HG02870 (cell line): ENCODE data around the gene FAM149A.

ENCODE experiments used
- ATAC-seq: cut with Tn5 transposase; IDR thresholded peaks from one replicate; pipeline ENCODE4 v1.9.1; 2021; ENCODE audit warnings: mild to moderate bottlenecking, moderate library complexity; ENCODE audit not compliant: unreplicated experiment

Gene FAM149A

DNA sequence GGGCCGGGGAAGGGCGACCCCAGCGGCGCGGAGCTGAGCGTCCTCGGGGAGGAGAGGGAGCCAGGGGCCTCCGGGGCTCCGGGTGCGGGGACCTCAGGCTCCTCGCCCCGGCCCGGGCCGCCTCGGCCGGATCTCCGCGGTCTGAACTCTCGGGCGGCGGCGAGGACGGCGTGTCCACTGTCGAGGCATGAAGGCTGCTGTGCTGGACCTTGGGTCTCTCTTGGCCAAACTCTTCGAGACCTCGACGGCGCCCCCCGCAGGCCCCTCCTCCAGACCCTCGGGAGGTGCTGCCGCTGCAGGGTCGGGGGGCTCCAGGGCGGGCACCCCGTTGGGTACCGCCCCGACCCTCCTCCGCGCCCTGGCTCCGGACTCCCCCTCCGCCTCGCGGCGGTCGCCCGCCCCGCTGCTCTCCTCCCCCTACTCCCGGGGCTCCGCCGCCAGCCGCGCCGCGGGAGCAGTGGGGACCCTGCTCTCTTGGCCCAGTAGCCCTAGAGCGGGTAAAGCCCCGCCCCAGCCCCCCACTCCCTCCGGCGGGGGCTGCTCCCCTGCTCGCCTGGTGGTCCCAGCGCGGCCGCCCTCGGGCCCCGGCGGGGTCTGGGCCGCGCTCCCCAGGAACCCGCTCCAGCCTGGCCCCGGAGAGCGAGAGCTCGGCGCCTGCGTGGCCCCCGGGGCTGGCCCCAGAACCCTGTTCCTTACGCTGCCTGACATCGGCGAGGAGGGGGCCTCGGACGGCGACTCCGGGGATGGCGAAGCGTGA lies 564 bp downstream of the FAM149A start:
- ATAC-seq, result peak; percentile 30

GRCh38 chr4:186105647-186106321 lies 1.3 kb downstream of the FAM149A start:
- ATAC-seq, result peak; percentile 18

DNA sequence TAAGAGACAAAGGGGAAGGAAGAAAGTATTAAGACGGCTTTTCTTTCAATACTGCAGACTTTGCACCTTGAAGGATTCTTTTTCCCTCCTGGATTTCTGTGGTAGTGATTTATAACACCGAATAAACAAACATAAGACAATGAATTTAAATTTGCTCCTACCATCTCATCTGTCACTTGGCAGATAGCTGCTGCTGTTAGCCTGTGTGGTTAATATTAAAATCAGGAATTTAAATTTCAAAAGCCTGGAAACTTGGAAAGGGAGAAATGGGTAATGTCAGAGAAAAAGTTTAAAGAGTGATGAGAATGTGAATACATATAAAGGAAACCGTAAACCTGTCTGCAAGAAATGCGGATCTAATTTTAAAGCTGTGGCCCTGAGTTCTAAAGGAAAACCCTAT lies 3.4 kb downstream of the FAM149A start:
- no peak for ATAC-seq

DNA sequence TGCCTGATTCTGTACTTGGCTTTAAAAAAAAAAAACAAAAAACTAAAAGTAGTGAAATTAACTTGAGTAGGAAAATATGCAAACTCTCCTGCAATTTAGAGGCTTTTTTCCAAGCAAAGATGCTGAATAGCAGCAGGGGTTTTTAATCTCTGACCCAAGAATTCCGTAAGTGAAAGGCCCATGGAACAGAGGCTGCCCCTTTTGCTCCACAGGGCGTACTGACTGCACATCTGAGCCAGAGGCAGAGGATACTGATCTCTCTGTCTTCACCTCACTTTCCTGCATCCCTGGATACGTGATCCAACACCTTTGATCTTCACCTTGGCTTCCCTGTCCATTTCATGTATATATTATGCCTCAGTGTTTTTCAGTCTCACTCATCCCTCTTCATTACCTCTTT lies 3.9 kb downstream of the FAM149A start:
- no peak for ATAC-seq

- no peak for ATAC-seq
Observed at GRCh38 chr4:186109245-186109644, 4.7 kb downstream of the FAM149A start.

GRCh38 chr4:186116697-186117096 lies 12.2 kb downstream of the FAM149A start:
- ATAC-seq, result no peak

GRCh38 chr4:186118582-186118981 lies 14.1 kb downstream of the FAM149A start:
- ATAC-seq, result no peak

DNA sequence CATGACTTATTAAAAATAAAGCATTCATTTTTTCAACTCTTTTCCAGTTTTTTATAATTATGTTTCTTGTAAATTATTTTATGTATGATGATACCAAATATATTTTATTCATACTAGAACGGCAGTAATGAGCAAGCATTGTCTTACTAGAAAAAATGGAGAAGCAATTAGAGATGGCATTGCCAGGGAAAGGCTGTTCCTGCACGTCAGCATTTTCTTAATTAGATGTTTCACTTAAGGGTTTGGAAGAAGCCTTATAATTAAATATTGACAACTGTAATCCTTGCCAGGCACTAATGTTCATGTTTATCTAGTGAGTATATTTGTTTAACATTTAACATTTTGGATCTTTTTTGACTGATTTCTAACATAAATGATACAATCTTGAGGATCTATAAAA lies 16.6 kb downstream of the FAM149A start:
- ATAC-seq, result no peak

- no peak for ATAC-seq
Observed at GRCh38 chr4:186128842-186129241, 24.3 kb downstream of the FAM149A start.

GRCh38 chr4:186131935-186132334 lies 27.4 kb downstream of the FAM149A start:
- ATAC-seq, result no peak

DNA sequence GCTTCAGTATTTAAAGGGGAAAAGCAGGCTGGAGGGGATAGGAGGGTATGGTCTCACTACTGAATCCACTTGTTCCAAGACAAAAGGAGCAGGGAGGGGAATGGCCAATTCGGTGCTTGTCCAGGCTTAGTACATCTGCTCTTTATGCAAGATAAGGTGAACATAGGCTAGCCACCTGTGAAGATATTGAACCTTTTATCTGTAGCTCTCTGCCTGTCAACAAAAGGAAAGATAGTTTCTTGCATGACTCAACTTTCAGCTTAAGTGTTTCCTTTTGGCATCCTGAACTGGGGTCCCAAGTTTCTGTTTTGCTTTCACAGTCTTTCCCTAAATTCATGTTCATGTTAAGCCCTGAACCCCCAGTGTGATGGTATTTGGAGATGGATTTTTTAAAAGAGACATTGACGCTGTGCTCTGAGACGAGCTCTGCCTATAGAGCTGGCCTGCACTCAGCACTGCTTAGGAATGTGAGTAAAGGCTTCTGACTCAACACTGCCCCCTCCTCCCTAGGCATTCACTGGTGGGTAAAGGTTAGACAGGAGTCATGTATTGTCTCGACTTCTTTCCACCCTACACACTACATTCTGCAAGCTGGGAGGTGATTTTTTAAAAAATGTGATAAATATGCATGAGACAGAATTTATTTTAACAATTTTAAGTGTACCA lies 28.2 kb downstream of the FAM149A start:
- ATAC-seq, result peak; percentile 19

DNA sequence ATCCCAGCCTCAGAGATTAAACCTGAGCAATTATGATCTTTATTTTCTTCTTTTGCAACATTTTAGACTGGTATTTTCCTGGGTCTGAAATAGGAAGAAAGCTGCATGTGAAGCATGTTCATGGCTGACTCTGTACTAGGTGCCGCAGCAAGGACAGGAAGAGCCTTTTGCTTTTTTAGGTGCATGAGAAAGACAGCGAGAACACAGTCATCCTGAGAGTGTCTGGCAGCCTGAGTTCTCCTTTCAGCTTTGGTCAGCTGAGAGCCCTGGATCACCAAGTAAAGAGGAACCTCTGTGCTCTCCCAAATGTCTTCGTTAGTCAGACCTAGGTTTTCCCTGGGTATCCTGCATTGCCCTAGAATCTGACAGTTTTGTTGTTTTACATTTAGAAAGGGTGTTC lies 29.8 kb downstream of the FAM149A start:
- peak; percentile 98 for ATAC-seq

DNA sequence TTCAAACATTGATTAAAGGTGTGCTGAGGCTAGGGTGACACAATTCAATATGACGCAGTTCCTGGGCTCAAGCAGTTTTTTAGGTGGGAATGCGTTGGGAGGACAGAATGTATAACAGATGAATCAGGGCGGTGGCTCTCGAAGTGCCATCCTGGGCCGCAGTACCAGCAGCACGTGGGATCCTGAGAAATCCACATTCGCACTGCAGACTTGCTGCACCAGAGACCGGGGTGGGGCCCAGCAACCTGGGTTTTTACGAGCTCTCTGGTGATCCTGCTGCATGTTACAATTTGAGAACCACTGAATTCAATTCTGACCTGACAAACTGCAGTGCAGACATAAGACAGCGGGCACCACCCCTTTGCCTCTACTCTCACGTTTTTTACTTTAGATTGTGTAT lies 30.4 kb downstream of the FAM149A start:
- ATAC-seq, result no peak

DNA sequence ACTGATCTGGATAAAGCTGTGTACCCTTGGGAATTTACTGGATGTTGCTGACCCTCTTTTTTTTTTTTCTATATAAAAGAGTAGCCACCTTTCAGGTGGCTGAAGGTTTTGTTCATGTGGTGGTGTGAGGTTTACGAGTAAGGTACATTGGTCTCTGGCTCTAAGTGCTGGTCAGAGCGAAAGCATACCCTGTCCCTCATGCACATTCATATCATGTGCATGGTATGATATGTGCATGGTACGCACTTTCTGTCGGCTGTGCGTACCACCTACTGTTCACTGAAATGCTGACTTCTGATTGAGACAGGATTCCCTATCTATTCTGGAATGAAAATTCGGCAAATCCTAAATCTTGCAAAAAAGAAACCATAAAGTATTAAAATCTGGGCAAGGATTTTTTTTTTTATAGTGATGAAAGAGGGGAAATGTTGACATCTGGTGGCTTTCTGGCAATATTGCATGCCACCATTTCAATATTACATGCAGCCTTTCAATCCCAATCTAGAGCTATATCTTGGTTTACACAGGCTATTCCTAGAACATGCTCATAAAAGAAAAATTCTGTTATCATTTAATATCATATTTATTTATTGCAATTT lies 32.8 kb downstream of the FAM149A start:
- no peak for ATAC-seq

GRCh38 chr4:186144198-186144945 lies 39.9 kb downstream of the FAM149A start:
- peak; percentile 40 for ATAC-seq

DNA sequence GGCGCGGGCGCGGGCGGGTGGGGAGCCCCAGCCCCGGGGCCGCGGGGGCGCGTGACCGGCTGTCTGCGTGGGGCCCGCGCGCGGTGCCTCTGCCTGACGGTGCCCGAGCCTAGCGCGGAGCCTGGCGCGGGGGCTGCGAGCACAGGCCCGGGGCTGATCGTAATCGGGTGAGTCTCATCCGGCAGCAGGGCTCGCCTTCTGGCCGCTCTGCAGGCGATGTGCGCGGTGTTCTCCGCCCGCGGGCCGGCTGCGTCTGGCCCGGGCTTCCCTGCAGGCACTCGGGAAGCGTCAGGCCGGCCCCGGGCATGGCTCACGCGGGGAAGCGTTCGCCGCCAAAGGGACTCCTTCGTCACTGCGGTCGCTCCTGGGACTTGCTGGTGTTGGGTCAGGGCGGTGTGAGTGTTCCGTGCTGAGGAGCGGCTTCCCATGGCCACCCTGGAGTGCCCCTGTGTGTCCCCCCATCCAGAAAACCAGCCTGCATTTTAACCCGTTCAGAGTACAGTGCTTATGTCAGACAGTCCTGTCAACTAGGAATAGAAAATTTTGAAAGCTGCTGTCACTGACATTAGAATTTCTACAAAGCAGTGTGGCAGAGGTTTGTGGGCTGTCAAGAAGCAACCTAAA lies 40.6 kb downstream of the FAM149A start:
- ATAC-seq, result peak; percentile 36

- no peak for ATAC-seq
Observed at GRCh38 chr4:186146458-186146857, 42.0 kb downstream of the FAM149A start.

DNA sequence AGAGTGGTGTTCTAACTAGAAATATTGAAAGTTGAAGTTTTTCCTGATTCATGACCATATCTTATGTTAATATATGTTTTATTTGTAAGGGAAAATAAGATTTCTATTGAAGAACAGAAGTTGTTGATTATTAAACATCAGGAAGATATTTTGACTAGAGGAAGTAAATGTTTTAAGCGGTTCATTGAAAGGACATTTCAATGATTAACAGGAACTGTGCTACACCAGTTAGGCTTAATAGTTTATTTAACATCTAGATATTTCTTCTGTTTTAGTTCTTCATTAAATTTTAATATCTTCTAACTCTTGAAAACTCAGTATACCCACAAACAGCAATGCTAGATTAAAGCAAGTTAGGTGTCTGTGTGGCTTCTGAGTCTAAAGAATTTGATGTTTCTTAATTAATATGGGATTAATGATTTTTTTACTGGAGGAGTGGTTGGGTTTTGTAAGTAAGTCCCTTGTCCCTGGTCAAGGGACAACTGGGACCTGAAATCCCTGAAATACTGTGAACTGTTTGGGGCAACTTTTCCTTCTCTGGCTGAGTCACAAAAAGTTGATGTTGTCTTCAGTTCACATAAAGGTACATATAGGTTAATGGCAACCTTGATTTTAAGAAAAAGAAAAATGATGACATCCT lies 44.0 kb downstream of the FAM149A start:
- no peak for ATAC-seq

- ATAC-seq, result no peak
Observed at GRCh38 chr4:186149872-186150271, 45.4 kb downstream of the FAM149A start.

DNA sequence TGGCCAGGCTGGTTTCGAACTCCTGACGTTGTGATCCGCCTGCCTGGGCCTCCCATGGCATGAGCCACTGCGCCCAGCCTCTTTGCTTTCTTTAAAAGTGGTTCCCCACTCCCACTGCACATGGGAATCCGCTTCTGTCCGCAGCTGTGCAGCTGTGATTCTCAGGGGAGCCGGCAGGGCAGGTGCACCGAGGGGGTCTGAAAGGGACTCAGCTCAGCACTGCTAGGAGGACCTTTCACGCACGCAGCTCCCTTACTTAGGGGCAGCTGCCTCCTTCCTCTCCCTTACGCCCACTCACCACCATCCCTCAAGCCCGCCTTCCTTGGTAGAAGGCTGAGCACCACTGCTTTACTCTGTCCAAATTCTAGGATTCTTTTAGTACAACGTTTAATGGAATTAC lies 46.4 kb downstream of the FAM149A start:
- ATAC-seq, result no peak
